SK-N-MC (cell line): ENCODE data around the gene CTAGE6.
"Not testable (repeated sequence)": the region's sequence is repeated elsewhere in the genome, so short reads cannot be mapped to it uniquely, and the experiment has no call there.

Experiments
- EZH2 ChIP-seq: fragments of 200-600 bp; sonication (generic); IDR thresholded peaks from one replicate; pipeline ENCODE4 v1.6.1; 2017; ENCODE audit warnings: antibody characterized with exemption
- POLR2AphosphoS5 ChIP-seq: IDR thresholded peaks from 2 replicates; pipeline ENCODE4 v1.6.1; 2012; ENCODE audit warnings: mild to moderate bottlenecking, low read depth, low read length, borderline replicate concordance

GRCh38 chr7:143745340-143745739, 12.2 kb downstream of the CTAGE6 start:
- not testable (repeated sequence) for TF ChIP-seq POLR2AphosphoS5, EZH2
